Esophagus squamous epithelium (tissue), 5 donors: ENCODE measurements around the gene LRBA. TPM values are rescaled to one million over a fixed set of nuclear protein-coding genes. Genes with fewer than 3 reads are reported as not detected.

ENCODE experiments used
- DNase-seq: peaks from one replicate; lab custom pipeline; 2025; lab: John Stamatoyannopoulos, UW
- H3K27ac ChIP-seq, 4 donors: fragments of 200-600 bp; sonication (generic); one replicate each; pipeline ENCODE4 v1.5.1; 2016 to 2019; ENCODE audit warnings: mild to moderate bottlenecking in 1 of 4
- H3K27me3 ChIP-seq, 4 donors: fragments of 200-600 bp; sonication (generic); 1 replicate in 3 of 4; 2 replicates in 1 of 4; pipeline versions ENCODE4 v1.5.1 to v1.6.0; 2017 to 2021; ENCODE audit warnings: antibody characterized with exemption in 1 of 4
- H3K36me3 ChIP-seq, 3 donors: fragments of 200-600 bp; sonication (generic); one replicate each; pipeline ENCODE4 v1.5.1; 2016 to 2019
- H3K4me1 ChIP-seq, 3 donors: fragments of 200-600 bp; sonication (generic); one replicate each; pipeline ENCODE4 v1.5.1; 2017 to 2019
- H3K4me3 ChIP-seq, 4 donors: fragments of 200-600 bp; sonication (generic); 1 replicate in 3 of 4; 2 replicates in 1 of 4; pipeline ENCODE4 v1.5.1; 2016 to 2019; ENCODE audit warnings: mild to moderate bottlenecking in 2 of 4, moderate library complexity in 1 of 4
- H3K9me3 ChIP-seq, 3 donors: fragments of 200-600 bp; sonication (generic); one replicate each; pipeline ENCODE4 v1.5.1; 2016 to 2019
- CTCF ChIP-seq, 6 experiments: fragments of 450-650 bp in 4 of 6; fragments of 200-600 bp in 2 of 6; sonication (generic) in 2 of 6; IDR thresholded peaks; one replicate each; pipeline ENCODE4 v1.5.1; 2016 to 2019; ENCODE audit warnings: antibody characterized with exemption in 6 of 6, mild to moderate bottlenecking in 4 of 6, moderate library complexity in 4 of 6
- POLR2A ChIP-seq, 4 donors: fragments of 450-650 bp; IDR thresholded peaks; one replicate each; pipeline ENCODE4 v1.6.1; 2017; ENCODE audit warnings: antibody characterized with exemption in 4 of 4, mild to moderate bottlenecking in 4 of 4, moderate library complexity in 3 of 4
- WGBS, 2 donors: methylation state at CpG; one replicate each; pipeline ENCODE4 v1.1.5; 2018; 5-methylcytosine and 5-hydroxymethylcytosine counted together
- intact Hi-C: fragments of 100-400 bp; cut with DNase I; formaldehyde crosslinking; loops from one replicate; pipeline ENCODE4 v1.15.0; 2022
- total RNA-seq, 4 donors: library from RNA; depleted of rRNA; stranded (reverse); fragments of >200 nt; gene quantifications; one replicate each; pipeline ENCODE4 v1.1.0, GENCODE V29; 2016
- donor health status: DM: yes; HTN: yes; CAD: no.

LRBA gene
- total RNA-seq, 4 donors from 2014 or later, result 54.7 to 91.8 (median 66.2) TPM

DNA sequence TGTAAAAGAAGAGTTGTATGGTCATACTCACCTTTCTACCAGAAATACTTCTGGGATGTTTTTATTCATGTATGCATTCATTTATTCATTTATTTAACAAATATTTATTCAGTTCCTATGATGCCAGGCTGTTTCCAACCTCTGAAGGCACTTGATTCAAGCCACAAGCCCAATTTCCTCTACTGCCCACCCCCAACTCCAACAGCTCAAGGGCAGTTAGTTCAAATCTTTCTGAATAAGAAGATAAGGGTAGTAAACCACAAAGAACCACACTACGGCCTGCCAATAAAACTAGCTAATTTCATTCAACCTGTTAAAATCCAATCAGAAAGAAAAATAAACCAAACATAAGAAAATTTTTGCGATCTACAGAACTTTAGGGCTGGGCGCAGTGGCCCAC is 31.2 kb downstream of the LRBA start:
- H3K4me3 ChIP-seq, result no peak overlapping the region
- TF ChIP-seq CTCF (IDR thresholded peaks at IDR 0.05) (no peak), POLR2A (IDR thresholded peaks at IDR 0.05) (no peak)
- H3K36me3 ChIP-seq, result no peaks in the 10 kb centered on the region
- H3K4me1 ChIP-seq, result peaks cover 0 to 8% (median 0%) of the 10 kb centered on the region in 3 donors
- no peak for DNase-seq
- no peaks in the 10 kb centered on the region for H3K9me3 ChIP-seq
- 90 to 98% methylated on average over 3 of the region's 3 CpGs for WGBS, 2 donors
- no peak overlapping the region for H3K27ac ChIP-seq
- intact Hi-C loops, result no loop called here
- H3K27me3 ChIP-seq, result no peaks in the 10 kb centered on the region

GRCh38 chr4:150982557-150983233 is 32.4 kb downstream of the LRBA start:
- H3K9me3 ChIP-seq, result no peaks in the 10 kb centered on the region
- H3K27ac ChIP-seq, result no peak overlapping the region
- TF ChIP-seq POLR2A (IDR thresholded peaks at IDR 0.05) (no peak), CTCF (IDR thresholded peaks at IDR 0.05) (no peak)
- no peaks in the 10 kb centered on the region for H3K36me3 ChIP-seq
- H3K4me3 ChIP-seq, result no peak overlapping the region
- no peaks in the 10 kb centered on the region for H3K27me3 ChIP-seq
- 90 to 100% methylated on average over 1 of the region's 1 CpG for WGBS, 2 donors
- DNase-seq, result no peak
- intact Hi-C loops, result no loop called here
- H3K4me1 ChIP-seq, result peaks cover 0 to 20% (median 0%) of the 10 kb centered on the region in 3 donors

GRCh38 chr4:150978738-150979575 is 36.1 kb downstream of the LRBA start:
- no peaks in the 10 kb centered on the region for H3K27me3 ChIP-seq
- no peaks in the 10 kb centered on the region for H3K9me3 ChIP-seq
- intact Hi-C loops, result no loop called here
- H3K36me3 ChIP-seq, result no peaks in the 10 kb centered on the region
- H3K27ac ChIP-seq, result peak overlapping the region in 2 of 4 donors; percentile 16 to 59
- TF ChIP-seq CTCF (IDR thresholded peaks at IDR 0.05) (no peak), POLR2A (IDR thresholded peaks at IDR 0.05) (no peak)
- peaks cover 0 to 34% (median 0%) of the 10 kb centered on the region in 3 donors for H3K4me1 ChIP-seq
- H3K4me3 ChIP-seq, result no peak overlapping the region
- 74 to 80% methylated on average over 3 of the region's 3 CpGs for WGBS, 2 donors
- no peak for DNase-seq

DNA sequence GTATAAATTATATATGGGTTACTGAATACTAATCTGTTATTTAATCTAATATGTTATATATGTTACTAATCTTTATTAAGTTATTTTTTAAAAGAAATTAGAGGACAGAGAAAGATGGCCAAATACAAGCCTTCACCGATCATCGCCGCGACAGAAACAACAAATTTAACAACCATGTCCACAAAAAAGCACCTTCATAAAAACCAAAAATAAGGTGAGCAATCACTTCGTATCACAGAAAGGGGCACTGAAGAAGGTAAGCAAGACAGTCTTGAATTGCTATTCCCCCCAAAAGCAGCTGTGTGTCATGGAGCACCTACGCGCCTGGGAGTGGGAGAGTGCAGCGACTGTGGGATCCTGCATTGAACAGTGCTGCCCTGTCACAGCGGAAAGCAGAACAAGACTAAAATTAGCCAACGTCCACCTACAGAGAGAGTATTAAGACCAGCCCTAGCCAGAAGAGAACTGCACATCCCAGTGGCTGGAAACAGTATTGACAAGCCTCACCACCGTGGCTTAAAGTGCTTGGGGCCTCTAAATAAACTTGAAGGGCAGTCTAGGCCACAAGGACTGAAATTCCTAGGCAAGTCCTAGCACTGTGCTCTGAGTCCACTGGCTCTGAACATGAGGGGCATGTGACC is 38.5 kb downstream of the LRBA start:
- no peaks in the 10 kb centered on the region for H3K27me3 ChIP-seq
- 81 to 87% methylated on average over 11 of the region's 11 CpGs for WGBS, 2 donors
- no peak overlapping the region for H3K4me3 ChIP-seq
- TF ChIP-seq CTCF (IDR thresholded peaks at IDR 0.05) (no peak), POLR2A (IDR thresholded peaks at IDR 0.05) (no peak)
- intact Hi-C loops, result no loop called here
- no peaks in the 10 kb centered on the region for H3K36me3 ChIP-seq
- DNase-seq, result no peak
- H3K27ac ChIP-seq, result no peak overlapping the region
- peaks cover 0 to 46% (median 0%) of the 10 kb centered on the region in 3 donors for H3K4me1 ChIP-seq
- no peaks in the 10 kb centered on the region for H3K9me3 ChIP-seq
